Right hindlimb (tissue), 1 donor: ENCODE data around the gene CYB561A3.

Source experiments
- DNase-seq: peaks from one replicate; pipeline ENCODE4 v3.0.0-alpha.2; 2018

The CYB561A3 gene

DNA sequence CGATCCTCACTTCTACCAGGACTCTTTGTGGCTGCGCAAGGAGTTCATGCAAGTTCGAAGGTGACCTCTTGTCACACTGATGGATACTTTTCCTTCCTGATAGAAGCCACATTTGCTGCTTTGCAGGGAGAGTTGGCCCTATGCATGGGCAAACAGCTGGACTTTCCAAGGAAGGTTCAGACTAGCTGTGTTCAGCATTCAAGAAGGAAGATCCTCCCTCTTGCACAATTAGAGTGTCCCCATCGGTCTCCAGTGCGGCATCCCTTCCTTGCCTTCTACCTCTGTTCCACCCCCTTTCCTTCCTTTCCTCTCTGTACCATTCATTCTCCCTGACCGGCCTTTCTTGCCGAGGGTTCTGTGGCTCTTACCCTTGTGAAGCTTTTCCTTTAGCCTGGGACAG lies 7.0 kb upstream of the CYB561A3 start:
- DNase-seq, result no peak

DNA sequence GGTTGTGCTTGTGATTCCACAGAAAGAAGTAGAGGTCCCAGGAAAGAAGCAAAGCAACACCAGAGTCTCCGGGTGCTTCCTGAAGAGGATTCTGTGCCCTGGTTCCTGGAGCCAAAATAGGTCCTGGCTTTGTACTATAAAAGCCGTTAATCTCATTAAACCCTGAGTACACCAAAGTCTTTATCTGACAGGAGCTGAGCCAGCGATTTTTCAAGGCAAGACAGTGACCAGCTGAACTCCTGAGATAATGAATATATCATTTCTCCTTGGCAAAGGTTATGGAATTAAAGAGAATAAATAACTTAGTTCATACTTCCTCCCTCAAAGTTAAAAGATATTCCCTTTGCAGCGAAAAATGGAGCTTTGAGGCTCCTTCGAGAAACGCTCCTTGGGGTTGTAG lies 5.7 kb upstream of the CYB561A3 start:
- DNase-seq, result no peak

DNA sequence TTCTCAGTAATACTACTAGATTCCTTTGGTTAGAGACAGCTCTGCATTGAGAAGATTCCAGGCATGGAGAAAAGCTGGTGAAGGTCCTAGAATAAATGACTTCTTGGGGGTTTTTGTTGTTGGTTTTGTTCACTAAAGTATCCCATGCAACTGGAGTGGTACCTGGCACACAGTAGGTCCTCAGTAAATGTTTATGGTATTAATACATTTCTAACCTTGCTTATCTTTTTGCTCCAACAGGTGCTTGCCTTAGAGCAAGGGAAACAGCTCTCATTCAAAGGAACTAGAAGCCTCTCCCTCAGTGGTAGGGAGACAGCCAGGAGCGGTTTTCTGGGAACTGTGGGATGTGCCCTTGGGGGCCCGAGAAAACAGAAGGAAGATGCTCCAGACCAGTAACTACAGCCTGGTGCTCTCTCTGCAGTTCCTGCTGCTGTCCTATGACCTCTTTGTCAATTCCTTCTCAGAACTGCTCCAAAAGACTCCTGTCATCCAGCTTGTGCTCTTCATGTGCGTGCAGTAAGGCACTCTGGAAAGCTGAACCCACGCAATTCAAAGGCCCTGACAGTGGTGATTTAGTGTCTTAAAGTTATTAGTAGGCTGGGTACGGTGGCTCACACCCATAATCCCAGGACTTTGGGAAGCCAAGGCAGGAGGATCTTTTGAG lies 2.5 kb upstream of the CYB561A3 start:
- DNase-seq, result no peak

DNA sequence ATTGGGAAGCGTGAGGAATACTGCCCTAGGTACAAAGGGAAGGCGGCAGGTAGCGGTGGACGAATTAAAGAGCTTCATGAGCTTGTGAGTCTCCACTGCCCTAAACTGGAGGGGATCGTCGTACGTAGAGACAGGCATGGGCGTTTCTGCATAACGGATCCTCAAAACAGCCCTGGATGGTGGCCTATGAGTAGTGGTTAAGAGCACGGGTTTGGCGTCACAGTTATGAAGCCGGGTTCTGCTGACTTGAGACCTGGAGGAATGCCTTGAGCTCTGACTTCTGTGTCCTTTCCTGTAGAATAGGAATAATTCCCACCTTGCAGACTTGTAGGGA lies 827 bp upstream of the CYB561A3 start:
- no peak for DNase-seq

DNA sequence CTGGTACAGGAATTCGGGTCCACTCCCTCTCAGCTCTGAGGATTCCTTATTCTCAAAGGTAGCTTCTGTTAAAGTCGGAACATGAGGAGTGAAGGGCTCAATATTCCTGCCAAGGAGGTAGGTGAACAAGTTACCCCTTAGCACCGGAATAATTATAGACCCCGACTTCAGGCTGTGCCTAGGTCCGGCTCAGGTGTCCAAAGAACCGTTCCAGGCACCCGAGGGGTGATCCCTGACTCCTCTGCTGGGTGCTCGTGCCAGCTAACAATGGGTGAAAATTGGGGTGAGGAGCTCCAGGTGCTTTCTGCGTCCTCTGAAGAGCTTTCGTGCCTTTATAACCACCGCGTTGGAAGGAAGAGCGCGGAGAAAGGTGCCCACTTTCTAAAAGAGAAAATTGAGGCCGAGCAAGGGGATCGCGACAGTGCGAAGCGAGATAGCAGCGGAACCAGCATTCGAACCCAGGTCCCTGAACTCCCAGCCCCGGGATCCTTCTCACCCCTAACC lies 393 bp downstream of the CYB561A3 start:
- no peak for DNase-seq

DNA sequence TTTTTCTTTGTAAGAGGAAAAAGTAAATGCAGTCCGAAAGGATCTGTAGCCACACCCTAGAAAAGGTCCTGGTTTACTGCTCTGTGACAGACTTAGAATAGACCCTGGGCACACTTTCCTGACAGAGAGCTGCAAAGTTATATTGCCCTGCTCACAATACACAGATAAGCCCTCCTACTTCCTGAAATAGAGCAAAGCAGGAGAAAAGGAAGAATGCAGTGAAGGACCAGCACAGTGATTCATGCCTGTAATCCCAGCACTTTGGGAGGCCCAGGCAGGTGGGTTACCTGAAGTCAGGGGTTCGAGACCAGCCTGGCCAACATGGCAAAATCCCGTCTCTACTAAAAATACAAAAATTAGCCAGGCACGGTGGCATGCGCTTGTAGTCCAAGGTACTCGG lies 2.2 kb downstream of the CYB561A3 start:
- DNase-seq, result no peak

DNA sequence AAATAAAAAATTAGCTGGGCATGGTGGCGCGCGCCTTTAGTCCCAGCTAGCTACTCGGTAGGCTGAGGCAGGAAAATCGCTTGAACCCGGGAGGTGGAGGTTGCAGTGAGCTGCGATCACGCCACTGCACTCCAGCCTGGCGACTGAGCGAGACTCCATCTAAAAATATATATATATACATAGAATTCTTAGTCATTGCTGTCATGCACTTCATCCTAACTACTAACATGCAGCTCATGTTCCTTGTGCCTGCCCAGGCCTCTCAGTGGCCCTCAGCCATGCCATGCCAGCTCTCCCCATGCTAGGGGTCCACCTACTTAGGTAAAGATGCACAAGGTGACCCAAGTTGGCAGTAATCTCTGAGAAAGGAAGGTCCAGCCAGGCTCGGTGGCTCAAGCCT lies 3.1 kb downstream of the CYB561A3 start:
- no peak for DNase-seq

DNA sequence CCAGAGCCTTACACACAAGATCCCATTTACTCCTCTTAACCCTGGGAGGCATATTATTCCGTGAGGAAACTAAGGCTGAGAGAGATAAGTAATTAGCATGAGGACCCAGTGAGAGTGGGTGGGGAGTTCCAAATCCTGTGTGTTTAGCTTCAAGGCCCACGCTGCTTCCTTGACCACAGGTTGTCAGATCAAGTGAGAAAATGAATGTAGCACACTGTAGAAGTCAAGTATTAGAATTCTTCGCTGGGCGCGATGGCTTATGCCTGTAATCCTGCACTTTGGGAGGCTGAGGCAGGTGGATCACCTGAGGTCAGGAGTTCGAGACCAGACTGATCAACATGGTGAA lies 3.8 kb downstream of the CYB561A3 start:
- DNase-seq, result no peak

DNA sequence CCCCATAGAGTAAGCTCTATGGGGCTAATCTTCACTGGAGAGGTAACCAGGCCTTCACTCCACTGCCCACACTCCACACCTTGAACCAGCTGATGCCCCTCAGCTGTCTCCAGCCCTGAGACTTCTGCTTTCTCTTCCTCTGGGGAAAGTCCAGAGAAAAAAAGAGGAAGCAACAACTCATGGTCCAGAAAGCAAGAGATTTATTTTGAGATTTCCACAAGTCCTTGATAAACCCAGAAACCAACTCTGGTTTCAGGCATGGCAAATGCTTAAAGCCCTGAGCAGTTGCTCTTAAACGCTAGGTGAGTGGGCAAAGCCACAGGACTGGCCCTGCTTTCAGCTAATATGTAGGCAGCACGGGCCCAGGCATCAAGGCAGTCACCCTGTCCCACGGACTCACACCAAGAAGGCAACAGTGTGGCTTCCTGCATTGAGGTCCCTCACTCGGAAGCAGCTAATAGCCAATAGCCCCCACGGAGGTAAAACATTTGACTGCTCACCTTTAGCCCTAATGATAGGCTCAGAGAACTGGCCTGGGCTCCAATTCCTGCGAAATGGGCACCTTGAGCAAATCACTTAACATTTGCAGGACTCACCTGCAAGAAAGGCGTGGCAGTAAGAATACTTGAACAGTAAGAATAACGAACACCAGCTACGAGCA lies 4.3 kb downstream of the CYB561A3 start:
- no peak for DNase-seq

DNA sequence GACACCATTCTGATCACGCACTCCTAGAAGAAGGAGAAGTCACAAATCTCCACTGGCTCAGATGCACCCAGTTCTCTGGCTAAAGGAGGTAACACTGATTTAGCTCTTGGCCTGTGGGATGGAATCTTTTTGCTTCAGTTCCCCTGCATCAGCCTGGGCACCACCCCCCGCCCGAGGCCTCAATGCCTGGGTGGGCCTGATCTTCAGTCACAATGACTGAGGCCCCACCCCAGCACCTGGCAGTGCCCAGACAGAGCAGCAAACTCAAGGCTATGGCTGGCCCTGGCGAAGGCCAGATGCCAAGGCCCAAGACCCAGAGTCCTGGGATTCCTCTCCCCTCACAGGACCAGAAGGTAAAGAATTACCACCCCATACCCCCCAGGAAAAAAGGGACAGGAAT lies 5.0 kb downstream of the CYB561A3 start:
- DNase-seq, result no peak

DNA sequence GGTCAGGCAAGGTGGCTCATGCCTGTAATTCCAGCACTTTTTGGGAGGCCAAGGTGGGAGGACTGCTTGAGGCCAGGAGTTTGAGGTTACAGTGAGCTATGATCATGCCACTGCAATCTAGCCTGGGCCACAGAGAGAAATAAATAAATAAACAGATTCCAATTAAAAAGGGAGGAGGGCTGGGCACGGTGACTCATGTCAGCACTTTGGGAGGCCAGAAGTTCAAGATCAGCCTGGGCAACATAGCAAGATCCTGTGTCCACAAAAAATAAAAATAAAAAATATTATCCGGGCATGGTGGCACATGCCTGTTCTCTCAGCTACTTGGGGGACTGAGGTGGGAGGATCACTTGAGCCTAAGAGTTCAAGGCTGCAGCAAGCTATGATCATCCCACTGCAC lies 7.5 kb downstream of the CYB561A3 start:
- DNase-seq, result no peak

DNA sequence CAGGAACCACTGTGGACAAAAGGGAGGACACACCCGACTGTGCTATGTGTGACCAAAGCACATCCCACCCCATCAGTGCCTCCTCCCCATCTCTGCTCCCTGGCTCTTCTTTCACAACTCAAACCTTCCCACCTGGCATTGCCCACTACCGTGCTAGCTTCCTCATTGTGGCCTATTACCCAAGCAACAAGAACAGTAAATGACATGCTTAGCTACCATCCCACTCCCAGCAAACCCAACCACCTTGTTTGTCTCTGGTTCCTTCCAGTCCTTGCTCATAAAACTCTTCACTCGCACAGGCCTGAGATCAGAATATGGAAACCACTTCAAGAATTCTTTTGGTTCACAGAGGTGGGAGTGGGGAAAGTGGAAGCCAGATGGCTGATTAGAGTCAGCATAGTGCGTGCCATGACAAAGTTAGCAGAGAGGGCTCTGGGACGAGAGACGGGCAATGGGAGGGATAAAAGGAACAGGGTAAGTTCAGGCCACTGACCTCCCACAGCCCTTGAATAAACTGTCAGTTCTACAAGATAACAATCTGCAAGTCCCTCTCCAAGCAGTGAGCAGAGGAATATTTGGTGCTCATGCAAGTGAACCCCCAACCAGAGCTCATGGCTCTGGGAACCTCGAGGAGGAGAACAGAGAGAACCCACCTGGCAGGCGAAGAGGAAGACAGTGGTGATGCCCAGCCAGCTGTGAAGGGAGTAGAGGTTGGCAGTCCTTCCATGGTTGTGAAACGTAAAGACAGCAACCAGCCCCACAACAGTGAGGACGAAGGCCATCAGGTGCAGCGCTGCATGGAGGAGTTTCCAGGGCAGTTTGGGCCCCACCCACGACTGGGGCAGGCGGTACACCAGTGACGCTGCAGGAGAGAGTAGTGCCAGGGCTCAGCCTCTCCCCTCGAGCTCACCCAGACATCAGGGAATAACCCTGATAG lies 8.3 kb downstream of the CYB561A3 start:
- no peak for DNase-seq

DNA sequence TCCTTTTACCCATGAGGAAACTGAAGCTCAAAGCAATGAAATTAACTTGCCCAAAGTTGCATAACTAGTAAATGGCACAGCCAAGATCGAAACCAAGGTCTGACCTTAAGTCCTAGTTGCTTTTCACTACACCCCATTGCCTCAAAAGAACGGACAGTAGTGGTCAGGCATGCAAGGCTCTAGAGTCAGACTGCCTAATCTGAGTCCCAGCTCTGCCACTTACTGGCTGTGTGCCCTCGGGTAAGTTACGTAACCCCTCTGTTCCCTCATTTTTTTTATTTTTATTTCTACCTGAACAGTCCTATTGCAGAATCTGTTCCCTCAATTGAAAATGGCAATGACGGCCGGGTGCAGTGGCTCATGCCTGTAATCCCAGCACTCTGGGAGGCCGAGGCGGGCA lies 9.6 kb downstream of the CYB561A3 start:
- no peak for DNase-seq

DNA sequence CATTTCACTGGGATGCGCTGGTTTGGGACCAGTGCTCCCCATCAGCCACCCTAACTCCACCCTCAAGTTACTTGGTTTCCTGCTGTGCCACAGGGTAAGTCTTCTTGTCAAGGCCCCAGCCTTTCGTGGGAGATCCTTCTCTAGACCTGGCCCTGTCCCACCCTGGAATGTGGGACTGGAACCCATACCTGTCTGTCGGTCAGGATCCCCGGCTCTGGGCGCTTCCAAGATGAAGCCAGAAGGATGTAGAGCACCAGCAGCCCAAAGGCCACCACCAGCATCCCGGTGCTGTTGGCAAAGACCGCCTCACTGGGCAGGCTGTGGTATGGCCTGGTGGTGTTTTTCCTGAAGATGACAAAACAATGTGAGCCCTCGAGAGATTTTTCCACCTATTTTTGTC lies 10.9 kb downstream of the CYB561A3 start:
- no peak for DNase-seq

DNA sequence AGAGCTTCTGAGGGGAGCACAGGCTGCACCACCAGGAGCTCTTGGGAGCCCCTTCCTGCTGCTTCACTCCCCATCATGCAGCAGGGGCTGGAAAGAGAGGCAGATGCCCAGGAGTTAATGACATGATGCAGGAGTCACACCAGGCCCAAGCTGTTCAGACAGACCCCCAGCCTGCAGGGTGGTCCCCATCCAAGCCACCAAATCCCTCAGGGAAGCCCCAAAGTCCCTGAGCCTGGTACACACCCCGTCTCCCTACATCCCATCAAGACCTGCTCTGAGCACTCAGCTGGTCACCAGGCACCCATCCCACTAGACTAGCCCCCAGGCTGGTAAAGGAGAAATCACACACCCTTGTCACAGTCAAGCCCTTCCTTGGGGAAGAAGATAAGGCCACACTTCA lies 11.3 kb downstream of the CYB561A3 start:
- DNase-seq, result no peak

DNA sequence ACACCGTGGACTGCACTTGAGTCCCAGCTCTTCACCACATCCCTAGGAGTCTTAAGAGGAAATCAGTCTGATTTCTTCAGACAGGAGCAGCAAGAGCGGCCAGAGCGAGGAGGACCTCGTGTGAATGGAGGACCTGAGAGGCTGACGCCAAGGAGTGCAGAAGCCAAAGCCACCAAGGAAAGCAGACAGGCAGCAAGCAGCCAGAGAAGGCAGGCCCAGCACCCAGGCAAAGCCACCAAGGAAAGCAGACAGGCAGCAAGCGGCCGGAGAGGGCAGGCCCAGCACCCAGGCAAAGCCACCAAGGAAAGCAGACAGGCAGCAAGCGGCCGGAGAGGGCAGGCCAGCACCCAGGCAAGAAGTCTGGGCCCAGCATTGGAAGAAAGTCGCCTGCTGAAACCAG lies 11.8 kb downstream of the CYB561A3 start:
- no peak for DNase-seq

DNA sequence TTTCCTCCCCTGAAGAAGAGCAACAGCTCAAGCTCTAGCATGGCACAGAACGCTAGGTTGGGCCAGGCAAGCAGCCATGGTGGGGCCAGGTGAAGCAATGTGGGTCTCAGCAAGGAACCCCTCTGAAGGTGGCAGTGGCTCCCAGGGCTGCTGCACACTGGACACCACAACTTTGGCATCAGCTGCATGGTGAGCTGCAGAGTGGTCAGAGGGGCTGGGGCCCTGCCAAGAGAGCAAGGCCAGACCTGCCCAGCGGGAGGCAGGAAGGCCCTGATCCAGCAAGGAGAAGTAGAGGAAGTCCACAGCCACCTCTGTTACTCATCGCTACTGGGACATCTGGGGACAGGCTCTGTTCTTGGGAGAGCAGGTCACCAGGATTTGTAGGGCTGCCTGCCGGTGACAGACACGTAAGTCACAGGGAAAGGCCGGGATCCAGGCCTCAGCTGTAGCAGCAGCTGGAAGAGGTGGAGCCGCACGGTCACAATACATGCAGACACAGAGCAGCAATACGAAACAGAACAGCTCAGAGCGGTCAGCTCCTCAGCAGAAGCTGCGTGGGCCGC lies 12.4 kb downstream of the CYB561A3 start:
- DNase-seq, result no peak

DNA sequence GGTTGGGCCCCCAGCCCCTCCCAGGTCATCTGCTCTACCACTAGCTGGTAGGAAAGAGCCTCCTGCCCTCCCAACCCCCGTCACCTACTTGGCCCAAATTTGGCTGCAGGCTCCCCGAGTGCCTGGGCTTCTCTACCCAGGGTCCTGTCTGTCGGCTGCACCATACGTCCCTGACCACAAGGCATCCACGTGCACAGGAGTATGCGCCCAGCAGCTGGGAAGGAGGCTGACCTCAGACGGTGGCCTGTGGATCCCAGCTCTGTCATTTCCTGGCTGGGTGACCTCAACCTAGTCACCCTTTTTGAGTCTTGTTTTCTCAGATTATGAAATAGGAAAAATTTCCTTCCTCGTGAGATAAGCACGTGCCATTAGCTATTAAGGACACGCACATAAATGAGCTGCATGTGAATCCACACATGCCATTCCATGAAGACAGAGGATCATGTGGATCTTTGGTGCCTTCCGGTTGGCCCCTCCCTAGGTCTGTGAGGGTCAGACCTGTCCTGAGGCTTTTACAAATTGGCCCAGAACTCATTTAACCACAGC lies 13.7 kb downstream of the CYB561A3 start:
- DNase-seq, result no peak

DNA sequence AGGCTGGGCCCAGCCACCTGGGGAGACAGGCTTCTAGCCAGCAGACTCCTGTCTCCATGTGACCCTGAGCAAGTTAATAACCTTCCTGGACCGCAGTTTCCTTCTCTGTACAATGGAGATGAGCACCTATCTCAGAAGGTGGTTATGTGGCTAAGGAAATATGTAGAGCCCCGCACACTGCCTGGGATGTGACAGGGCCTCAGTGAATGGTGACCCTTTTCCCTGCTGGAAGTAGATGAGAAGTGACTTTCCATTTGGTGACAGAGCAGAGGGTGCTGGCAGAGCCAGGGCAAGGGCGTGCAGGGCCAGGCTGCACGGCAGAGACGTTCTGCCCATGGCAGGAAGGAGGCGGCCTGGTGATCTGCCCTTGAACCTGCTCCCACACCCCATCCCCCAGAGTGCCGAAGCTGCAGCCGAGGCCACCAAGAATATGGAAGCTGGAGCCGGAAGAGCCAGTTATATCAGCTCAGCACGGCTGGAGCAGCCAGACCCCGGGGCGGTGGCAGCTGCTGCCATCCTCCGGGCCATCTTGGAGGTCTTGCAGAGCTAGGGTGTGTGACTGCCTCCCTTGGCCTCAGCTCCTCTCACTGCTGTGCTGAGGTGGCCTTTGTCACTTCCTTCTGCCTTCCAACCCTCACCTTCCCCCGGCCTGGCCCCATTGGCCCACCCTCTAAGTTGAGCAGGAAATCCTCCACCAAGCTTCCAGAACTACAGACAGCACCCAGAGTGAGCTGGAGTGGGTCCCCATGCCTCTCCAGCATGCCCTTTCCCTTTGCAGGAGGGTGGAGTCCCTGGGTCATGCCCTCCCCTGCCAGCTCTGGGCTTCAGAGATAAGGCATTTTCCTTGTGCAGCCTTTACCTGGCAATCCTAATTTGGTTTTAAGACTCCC lies 15.5 kb downstream of the CYB561A3 start:
- no peak for DNase-seq

DNA sequence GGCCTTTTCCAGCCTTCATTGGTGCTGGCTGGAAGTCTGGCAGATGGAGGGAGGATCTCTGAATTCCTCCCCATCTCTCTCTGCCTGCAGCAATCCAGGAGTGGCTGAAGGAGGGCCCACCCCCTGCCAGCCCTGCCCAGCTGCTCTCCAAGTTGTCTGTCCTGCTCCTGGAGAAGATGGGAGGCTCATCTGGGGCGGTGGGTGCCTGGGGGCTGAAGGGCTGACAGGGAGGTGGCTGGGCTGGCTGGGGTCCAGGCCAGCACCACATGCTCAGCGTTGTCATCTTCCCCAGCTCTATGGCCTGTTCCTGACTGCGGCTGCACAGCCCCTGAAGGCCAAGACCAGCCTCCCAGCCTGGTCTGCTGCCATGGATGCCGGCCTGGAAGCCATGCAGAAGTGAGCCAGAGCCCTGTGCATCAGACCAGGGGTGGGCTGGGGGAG lies 16.5 kb downstream of the CYB561A3 start:
- DNase-seq, result peak; percentile 38

DNA sequence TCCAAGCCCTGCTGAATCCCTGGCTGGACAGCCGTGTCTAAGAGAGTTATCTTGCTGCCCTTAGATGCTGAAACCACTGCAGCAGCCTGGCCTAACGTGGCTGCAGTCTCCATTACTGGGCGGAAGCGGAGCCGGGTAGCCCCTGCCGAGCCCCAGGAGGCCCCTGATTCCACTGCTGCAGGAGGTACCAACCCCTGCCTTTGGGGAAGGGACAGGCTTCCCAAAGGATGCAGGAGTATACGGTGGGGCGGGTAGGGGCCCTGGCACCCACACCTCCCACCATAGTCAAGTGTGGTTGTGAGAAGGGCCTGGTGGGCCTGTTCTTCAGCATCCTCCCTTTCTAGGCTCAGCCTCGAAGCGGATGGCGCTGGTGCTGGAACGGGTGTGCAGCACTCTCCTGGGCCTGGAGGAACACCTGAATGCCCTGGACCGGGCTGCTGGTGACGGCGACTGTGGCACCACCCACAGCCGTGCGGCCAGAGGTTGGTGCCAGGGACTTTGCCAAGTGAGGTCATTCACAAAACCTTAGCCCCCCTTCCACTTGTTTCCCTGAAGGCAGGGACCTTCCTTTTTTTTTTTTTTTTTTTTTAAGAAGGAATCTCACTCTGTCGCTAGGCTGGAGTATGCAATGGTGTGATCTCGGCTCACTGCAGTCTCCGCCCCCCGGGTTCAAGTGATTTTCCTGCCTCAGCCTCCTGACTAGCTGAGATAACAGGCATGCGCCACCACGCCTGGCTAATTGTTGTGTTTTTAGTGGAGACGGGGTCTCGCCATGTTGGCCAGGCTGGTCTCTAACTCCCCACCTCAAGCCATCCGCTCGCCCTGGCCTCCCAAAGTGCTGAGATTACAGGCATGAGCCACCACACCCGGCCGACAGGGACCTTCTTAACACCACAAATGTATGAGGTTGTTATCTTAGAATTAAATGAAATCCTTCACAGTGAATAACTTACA lies 17.6 kb downstream of the CYB561A3 start:
- DNase-seq, result no peak
